Stromal cell of bone marrow (primary cell): ENCODE results near the gene ATP5PD.

Source experiments
- DNase-seq: peaks from one replicate; pipeline ENCODE4 v3.0.0-alpha.2; 2012; ENCODE audit warnings: low read depth

Gene ATP5PD

DNA sequence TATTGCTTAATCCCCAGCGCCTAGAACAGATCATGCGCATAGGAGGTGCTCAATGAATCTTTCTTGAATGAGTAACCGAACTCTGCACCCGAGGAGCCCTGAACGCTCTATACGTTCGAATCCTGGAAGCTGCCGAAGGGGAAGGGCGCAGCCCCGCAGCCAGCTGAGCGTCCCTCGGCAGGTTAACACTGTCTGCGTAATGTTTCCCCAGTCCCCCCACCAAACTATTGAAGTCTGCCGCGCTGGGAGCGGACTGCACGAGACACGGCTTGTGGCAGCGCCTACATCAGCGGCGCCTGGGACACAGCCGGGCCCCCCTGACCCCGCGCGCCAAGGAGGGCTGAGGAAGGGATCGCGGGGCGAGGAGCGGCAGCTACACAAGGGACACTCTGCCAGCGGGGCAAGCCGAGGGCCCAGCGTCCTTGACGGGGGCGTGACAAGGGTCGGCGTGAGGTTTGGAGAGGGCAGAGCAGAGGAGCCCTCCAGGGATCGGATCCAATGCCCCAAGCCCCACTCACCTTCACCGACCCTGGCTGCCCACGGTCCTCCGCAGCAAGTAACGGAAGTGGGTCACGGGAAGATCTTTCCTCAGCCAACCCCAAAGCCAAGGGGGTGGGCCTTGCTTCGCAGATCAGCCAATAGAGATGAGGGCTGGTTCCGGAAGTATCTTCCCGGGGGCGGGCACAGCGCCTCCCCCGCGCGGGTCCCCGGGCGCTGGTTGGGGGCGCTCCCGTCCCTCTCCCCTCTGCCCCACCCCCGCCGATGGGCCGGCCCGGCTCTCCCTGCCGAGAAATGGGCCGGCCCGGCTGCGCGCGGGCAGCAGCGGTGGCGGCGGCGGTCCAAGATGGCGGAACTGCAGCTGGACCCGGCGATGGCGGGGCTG, at the start of gene ATP5PD, which contains the start of gene KCTD2:
ATP5PD (minus strand) TSS at position 563 of the 883 bp plus-strand sequence. CDS start 4,319 bp downstream, outside the sequence.
KCTD2 (plus strand) TSS at position 819 of the 883 bp plus-strand sequence; CDS start at position 845, 26 bp downstream.
- peak; percentile 95 for DNase-seq

DNA sequence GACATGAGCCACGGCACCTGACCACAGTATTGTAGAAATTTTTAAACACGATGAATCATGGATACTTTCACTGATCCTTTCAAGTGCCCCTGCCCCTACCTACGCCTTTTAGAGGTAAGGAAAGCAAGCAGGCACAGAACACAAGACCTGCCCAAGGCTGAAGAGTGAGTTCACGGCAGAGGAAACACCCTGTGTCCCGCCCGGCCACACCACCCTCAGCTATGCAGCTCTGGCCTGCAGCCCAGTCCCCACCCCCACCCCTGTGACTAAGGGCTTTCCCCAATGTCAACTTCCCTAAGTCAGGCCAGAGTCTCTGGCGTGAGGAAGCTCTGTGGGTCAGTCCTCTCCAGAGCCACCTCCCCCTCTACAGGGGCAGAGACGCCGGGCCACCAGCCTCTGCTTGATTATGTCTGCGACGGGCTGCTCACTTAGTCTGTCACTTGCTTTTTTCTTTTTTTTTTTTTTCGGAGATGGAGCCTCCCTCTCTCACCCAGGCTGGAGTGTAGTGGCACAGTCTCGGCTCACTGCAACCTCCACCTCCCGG, 49.4 kb upstream of the ATP5PD start:
- no peak for DNase-seq

DNA sequence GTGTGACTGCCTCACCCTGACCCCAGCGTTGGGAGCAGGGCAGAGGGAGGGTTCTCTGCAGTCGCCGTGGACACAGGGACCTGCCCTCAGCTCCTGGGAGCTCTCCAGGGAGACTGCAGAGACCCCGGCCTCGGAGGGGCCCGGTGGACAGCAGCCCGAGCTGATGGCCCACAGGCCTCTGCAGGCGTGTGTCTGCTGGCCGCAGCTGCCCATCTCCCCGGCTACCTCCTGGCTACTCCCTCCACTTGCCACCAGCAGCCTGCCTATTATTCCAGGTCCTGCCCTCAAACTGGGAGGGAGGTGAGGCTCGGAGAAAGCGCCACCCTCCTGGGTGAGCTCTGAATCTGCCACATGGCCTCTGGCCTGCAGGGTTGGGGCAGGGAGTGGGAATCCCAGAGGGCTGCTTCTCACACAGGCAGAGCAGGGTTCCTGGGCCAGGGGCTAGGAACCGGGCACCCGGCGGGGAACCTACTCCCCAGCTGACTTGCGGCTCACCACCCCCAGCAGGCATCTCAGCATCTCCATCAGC, 48.2 kb upstream of the ATP5PD start:
- DNase-seq: no peak

DNA sequence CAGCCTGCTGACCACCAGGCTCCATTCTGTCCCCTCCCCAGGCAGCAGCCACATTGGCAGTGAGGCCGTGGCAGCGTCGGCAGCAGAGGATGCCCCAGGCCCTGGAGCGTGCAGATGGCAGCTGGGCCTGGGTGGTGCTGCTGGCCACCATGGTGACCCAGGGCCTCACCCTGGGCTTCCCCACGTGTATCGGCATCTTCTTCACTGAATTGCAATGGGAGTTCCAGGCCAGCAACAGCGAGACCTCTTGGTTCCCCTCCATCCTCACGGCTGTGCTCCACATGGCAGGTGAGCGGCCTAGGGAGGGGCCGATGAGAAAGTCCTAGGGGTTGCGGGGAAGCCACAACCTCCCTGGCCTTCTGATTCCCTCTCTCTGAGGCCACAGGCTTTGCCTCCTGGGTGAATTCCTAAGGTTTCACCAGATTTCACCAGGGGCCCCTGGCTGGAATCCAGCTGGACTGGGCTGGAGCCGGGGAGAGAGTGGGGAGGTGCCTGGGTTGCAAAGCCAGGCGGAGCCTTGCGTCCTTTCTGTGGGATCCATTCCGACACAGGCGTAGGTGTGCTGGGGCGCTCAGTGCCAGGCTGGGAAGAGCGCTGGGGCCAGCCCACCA, 46.9 kb upstream of the ATP5PD start:
- no peak for DNase-seq

DNA sequence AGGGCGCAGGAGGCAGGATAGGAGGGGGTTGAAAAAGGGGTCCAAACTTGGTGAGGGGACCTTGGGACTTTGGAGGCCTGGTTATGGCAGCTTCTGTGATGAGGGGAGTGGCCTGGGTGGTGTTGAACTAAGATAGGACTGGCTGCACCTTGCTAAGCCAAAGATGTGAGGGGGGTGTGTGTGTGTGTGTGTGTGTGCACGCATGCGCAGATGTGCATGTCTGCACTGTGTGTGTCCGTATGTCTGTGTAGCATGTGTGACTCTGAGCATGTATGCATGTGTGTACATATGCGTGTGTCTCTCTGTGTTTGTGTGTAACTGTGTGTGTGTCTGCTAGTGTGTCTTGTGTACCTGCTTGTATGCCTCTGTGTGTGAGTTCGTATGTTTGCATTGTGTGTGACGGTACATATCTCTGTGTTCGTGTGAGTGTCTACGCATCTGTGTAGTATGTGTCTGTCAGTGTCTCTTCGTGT, 45.1 kb upstream of the ATP5PD start:
- DNase-seq: no peak

DNA sequence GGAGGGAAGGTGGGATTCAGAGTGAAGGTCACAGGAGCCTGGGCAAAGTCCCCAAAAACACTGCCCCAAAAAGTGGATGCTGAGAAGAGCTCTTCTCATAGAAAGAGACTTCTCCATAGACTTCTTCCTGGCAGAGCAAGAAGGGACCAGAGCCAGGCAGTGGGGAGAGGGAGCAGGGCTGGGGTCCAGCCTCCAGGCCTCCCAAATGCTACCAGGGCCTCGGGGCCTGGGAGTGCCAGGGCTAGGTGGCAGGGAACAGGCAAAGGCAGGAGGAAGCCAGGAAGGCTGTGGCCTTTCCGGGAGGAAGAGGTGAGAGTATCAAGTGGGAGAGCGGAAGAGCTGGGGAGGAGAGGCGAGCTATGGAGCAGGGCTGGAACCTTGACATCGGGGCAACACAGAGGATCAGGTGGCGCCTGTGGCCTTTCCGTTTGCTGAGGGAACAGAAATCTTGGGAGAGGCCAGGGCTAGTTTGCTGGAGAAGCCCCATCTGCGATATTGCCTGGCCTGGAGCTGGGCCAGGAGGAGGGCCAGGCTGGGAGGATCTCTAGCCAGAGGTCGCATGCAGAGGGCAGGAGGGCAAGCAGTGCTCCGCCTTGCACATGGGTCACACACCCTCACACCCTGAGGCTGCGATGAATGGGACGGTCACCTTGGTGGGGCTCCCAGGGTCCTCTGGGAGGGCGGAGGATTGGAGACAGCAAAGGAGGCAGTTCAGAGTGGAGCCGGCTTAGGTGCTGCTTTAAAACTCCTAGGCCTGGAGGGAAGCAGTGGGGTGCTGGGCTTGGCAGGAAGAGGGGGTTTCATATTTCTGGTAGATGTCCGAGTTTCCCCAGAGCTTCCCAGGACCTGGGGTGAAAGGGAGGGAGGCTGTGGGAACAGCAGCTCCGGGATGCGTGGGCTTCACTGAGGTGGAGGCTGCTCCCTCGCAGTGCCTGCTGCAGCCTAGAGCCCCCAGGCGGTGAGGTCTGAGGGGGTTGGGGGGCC, 44.4 kb upstream of the ATP5PD start:
- no peak for DNase-seq

DNA sequence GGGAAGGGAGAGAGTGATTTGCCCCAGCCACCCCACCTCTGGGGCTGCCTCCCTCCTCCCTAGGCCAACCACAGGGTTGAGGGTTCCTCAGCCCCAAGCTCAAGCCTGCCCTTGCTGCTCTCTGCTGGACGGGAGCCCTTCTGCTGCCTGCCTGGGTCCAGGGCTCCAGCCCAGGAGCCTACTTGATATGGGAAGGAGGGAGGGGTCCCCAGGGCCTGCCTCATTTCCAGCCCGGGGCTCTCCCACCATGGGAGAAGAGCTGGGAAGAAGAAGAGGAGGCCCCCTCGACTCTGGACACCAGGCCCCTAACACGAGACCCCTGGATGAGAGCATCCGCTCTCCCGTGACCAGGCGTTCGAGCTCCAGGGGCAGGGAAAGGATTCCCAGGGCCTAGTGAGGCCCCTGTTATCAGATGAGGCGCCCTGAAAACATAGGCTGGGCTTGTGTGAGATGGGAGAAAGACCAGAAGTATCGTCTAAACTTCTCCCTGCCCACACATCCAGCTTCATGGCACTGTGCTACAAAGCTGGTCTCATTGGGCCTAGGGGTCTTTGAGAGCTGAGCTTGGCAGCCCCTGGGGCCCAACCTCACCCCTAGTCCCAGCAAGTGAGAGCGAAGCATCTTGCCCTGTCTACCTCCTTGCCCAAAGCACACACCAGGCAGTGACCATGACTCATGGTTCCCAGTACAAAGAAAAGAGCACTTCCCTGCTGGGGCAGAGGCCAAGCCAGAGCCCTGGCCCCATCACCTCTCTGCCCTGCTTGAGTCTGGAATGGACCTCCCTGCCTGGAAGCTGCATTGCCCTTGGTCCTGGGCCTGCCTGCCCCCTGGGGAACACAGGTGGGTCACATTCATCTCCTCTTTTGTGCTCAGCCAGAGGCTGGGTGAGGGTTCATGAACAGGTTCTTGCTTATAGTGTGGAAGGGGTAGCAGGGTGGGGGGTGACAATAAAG, 42.0 kb upstream of the ATP5PD start:
- DNase-seq: no peak

DNA sequence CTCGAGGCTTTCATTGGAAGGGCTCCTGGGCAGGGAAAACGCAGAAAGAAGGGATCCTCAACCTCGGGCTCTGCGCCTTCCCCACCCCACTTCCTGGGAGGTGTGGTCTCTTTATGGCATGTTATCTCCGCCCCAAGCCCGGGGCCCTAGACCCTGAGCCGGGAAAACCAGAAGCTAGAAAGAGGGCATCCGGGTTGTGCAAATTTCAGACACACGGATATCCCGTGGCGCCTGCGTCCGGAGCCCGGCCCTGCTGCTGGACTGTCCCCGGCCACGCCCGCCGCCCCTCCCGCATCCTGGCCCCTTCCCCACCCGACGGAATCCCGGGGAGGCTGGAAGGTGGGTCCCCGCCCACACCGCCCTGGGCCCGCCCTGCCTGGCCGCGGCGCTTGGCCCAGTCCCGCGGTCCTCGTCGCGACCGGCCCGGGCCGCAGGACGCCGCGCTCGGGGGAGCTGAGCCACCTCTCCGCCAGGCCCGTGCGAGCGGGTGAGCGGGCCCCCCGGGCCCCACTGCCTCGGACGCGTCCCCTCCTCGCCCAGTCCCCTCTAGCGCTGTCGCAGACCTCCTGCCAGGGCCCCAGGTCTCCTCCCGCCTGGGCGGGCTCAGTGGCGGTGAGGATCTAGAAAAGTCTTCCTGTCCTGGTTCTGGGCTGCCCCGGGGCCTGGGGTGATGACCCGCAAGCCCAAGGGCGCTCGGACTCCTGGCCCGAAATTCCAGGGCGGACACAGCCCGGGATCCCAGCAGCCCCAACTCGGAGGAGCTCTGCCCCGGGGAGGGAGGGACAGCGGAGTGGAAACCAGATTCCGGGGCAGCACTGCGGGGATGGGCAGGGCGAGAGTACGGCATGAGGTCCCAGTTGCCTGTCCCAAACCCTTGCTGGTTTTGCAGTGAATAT, 41.0 kb upstream of the ATP5PD start, which contains the start of gene SLC16A5:
SLC16A5 (plus strand) TSS at position 397 of the 896 bp plus-strand sequence. CDS start 5,683 bp downstream, outside the sequence.
- DNase-seq: peak; percentile 37

DNA sequence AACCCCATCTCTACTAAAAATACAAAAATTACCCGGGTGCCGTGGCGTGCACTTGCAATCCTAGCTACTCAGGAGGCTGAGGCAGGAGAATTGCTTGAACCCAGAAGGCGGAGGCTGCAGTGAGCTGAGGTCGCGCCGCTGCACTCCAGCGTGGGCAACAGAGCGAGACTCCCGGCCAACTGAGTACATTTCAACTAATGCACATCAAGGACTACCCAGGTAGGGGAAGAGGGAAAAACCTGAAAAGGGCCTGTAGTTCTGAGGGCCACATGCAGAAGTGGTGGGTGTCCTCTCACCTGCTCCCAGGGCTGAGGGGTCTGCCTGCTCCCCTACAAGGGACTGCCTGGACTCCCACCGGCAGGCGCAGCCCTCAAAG, 40.4 kb upstream of the ATP5PD start:
- no peak for DNase-seq

DNA sequence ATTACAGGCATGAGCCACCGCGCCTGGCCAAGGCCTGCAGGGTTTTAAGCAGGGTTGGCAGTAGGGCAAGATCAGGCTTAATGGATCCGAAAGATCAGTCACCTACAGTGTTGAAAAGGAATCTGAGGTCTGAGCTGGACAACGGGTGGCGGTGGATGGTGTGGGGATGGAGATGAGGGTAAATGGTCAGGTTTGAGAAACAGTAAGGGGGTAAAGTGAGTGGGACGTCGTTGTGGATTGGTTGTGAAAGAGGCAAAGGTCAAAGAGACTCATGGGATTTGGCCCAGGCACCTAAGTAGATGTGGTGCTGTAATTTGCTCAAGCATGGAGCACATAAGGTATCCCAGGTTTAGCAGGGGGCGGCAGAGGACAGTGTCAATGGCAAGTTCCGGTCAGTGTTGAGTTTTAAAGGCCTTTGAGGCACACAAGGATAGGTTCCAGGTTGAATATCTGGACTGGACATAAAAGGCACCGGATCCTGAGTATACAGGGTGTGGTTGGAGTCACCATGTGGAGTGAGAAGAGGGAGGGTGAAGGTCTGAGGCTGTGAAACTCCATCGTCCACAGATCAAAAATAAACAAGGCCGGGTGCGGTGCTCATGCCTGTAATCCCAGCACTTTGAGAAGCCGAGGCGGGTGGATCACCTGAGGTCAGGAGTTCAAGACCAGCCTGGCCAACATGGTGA, 39.9 kb upstream of the ATP5PD start:
- DNase-seq: no peak

DNA sequence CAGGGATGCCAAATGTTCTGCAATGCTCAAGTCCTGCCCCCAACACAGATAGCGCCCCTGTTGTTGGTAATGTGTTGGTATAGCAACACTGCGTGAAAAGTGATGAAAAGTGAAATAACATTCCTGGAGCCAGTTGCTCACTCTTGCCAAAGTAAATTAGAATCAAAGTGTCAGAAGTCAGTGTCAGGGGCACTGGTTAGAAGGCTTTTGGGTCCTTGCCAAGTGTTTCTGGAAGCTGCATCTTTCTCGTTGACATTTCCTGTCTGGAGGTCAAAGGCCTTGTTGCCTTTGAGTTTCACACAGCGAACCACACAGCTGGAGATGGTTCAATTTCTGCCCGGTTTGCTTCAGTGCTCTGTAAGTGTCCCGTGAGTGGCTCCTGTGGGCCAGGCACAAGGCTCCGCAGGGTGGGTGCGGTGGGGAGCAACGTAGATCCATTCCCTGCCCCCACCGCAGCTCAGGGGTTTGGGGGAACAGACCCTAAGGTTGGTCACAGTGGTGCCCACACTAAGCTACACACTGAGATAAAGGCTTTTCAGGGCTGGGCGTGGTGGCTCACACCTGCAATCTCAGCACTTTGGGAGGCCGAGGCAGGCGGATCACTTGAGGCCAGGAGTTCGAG, 37.4 kb upstream of the ATP5PD start:
- DNase-seq: no peak

DNA sequence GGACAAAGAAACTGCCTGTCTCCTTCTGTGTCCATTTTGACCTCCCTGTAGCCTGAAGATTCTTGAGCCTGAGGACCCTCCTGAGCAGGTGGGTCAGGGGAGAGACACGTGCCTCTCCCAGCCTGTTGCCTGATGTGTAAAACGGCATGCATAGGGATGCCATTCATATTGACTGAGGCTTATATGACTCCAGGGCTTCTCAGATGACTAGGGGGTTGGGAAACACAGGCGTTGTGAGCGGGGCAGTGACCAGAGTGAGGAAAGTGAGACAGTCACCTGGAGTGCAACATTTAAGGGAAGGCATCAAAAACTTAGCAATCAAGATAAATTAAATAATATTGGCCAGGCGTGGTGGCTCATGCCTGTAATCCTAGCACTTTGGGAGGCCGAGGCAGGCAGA, 35.9 kb upstream of the ATP5PD start:
- no peak for DNase-seq

DNA sequence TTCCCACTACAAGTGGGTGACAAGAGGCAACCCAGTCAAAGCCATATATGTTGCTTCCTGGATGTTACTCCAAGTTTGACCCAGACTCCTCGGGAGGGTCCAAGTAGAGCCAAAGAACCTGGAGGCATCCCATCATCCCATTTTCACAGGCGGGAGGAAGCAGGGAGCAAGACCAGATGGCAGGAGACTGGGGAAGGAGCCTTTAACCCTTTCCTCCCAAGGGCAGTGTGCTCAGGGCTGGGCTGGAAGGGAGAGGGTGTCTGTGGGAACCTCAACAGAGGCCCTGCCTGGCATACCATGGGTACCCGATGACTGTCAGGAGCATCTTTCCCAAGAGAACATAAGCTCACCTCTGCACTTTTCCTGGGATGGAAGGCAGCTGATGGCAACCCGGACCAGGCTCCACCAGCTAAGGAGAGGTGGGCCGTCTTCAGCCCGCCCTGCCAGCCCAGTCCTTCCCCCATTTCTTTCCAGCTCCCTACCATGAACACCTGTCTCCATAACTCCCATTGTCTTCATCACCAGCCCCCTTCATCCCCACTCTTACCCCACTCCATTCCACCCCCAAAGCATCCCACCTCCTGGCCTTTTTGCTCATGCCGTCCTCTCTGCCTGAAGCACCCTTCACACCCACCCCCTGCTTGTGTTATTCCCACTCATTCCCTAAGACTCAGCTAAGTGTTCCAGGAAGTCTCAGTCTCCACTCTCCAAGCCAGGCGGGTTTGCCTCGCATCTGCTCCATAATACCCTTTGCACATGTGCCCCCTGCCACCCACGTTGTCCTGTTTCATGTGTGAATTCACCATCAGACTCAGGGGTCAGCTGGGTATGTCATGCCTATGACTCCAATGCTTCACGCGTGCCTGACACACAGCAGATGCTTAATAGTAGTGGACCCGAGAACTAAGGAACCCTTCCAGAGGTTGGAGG, 35.1 kb upstream of the ATP5PD start:
- no peak for DNase-seq

DNA sequence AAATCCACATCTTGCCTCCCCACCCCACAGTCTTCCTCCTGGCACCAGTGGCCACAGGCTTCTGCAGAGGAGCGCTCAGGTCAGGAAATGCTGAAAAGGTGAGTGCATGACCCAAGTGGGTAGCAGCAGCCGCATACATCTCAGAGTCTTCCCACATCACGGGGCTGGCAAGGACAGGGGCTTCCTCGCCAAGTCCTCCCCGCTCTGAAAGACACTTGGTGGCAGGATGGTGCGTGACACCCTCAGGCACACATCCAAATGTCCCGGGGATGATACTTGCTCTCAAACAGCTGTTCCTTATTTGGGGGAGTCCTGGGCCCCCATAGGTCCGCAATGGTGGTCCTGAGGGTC, 32.2 kb upstream of the ATP5PD start:
- DNase-seq: no peak

DNA sequence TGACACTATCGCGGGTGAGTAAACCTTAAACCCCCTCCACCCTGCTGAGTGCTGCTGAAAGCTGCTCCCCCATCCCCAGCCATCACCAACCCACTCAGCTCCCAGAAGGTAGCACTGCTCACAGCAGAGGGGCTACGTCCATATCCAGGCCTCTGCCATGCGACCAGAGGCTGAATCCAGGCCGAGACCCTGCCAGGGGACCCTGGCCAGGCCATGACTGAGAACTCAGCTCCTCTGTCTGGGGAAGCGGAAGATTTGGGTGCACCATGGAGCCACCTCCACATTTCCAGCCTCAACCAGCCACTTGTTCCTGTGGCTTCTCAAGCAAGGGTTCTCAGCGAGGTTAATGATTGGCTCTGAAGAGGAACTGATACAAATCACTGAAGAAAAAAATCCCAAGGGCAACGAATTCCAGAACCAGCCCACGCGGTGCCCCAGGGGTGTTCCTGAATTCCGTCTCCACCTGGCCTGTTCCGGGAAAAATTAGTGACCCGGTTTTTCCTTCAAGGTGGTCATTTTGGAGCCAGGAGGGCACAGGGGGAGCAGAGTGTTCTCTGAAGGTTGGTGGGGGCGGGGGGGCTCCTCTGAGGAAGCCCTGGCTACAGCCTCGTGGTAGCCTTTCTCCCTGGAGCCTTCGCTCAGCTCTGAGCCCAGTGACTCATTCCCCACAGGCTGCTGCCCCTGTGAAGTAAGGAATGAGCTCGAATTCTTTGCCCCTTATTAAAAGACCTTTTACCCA, 31.7 kb upstream of the ATP5PD start:
- DNase-seq: no peak
